HepG2 (cell line): ENCODE measurements around the gene POC1A. TPM values are rescaled to one million over a fixed set of nuclear protein-coding genes. Genes with fewer than 3 reads are reported as not detected.

Experiments used
- FOXA3 ChIP-seq: IDR thresholded peaks from 2 replicates; pipeline ENCODE4 v1.6.1; 2016; ENCODE audit warnings: missing genetic modification reagents, missing compliant biosample characterization
- KMT2B ChIP-seq: IDR thresholded peaks from 2 replicates; pipeline ENCODE4 v1.6.1; 2016; ENCODE audit warnings: missing genetic modification reagents, missing compliant biosample characterization
- MAZ ChIP-seq, 2 experiments: sonication (generic) in 1 of 2; formaldehyde crosslinking in 1 of 2; IDR thresholded peaks; 2 replicates each; pipeline versions ENCODE4 v1.5.0 to v1.6.1; 2012 to 2020; ENCODE audit warnings: low read depth in 2 of 2, mild to moderate bottlenecking in 2 of 2, borderline replicate concordance in 1 of 2, improper control_type of control experiment in 1 of 2, low read length in 1 of 2, missing genetic modification reagents in 1 of 2, moderate library complexity in 1 of 2
- MIXL1 ChIP-seq: IDR thresholded peaks from 2 replicates; pipeline ENCODE4 v1.6.1; 2016
- NKX3-1 ChIP-seq: sonication (generic); formaldehyde crosslinking; IDR thresholded peaks from 2 replicates; pipeline ENCODE4 v1.5.0; 2020; ENCODE audit warnings: missing genetic modification reagents
- SAFB2 ChIP-seq: sonication (generic); formaldehyde crosslinking; IDR thresholded peaks from 2 replicates; pipeline ENCODE4 v1.5.1; 2020; ENCODE audit warnings: missing genetic modification reagents, low read depth, mild to moderate bottlenecking, borderline replicate concordance
- SIN3A ChIP-seq: IDR thresholded peaks from 2 replicates; pipeline ENCODE4 v1.6.1; 2011; ENCODE audit warnings: low read depth, mild to moderate bottlenecking, control low read depth, low read length, borderline replicate concordance
- SRY ChIP-seq: sonication (generic); formaldehyde crosslinking; IDR thresholded peaks from 2 replicates; pipeline ENCODE4 v1.8.0; 2022; ENCODE audit warnings: mild to moderate bottlenecking, missing genetic modification reagents
- WIZ ChIP-seq: sonication (generic); formaldehyde crosslinking; IDR thresholded peaks from 2 replicates; pipeline ENCODE4 v1.5.1; 2020; ENCODE audit warnings: mild to moderate bottlenecking, missing genetic modification reagents
- ZBTB7A ChIP-seq: sonication (generic); formaldehyde crosslinking; IDR thresholded peaks from 2 replicates; pipeline ENCODE4 v1.8.0; 2022; ENCODE audit warnings: mild to moderate bottlenecking, missing genetic modification reagents
- ZFP36L1 ChIP-seq: sonication (generic); formaldehyde crosslinking; IDR thresholded peaks from 2 replicates; pipeline ENCODE4 v1.8.0; 2022; ENCODE audit warnings: mild to moderate bottlenecking, missing genetic modification reagents, moderate library complexity
- ZNF337 ChIP-seq: sonication (generic); formaldehyde crosslinking; IDR thresholded peaks from 2 replicates; pipeline ENCODE4 v1.5.1; 2020; ENCODE audit warnings: missing genetic modification reagents, low read depth, mild to moderate bottlenecking, borderline replicate concordance
- ZNF556 ChIP-seq: sonication (generic); formaldehyde crosslinking; IDR thresholded peaks from 2 replicates; pipeline ENCODE4 v1.4.0; 2020; ENCODE audit warnings: mild to moderate bottlenecking, missing genetic modification reagents, borderline replicate concordance
- polyA plus RNA-seq, 8 experiments: library from polyadenylated mRNA; depleted of rRNA in 3 of 8; stranded (reverse) in 7 of 8; unstranded in 1 of 8; fragments of >200 nt; fragmentation: Illumina TruSeq in 4 of 8; extraction: Trizol in 4 of 8; gene quantifications; 2 replicates each; pipeline versions ENCODE4 v1.2.1 to v1.2.3, GENCODE V29; 2011 to 2016; ENCODE audit warnings: low read depth in 4 of 8, missing spikeins in 1 of 8, mixed read lengths in 1 of 8; ENCODE audit not compliant: insufficient read depth in 1 of 8
- total RNA-seq, 5 experiments: library from RNA; depleted of rRNA; stranded (reverse); fragments of >200 nt; fragmentation: Illumina TruSeq; extraction: Trizol; gene quantifications; 2 replicates each; pipeline ENCODE4 v1.2.3, GENCODE V29; 2016; ENCODE audit warnings: low read depth in 1 of 5
- TF ChIP-seq, protein P1 (sequence below): sonication (generic); formaldehyde crosslinking; IDR thresholded peaks from 2 replicates; pipeline ENCODE4 v1.4.0; 2020; ENCODE audit warnings: missing genetic modification reagents; ENCODE audit errors: not compliant biosample characterization
- TF ChIP-seq, protein P2 (sequence below): sonication (generic); formaldehyde crosslinking; IDR thresholded peaks from 2 replicates; pipeline ENCODE4 v1.9.0; 2022; ENCODE audit warnings: low read depth, missing genetic modification reagents
- TF ChIP-seq, protein P3 (sequence below): IDR thresholded peaks from 2 replicates; pipeline ENCODE4 v1.6.1; 2016; ENCODE audit warnings: missing genetic modification reagents, missing compliant biosample characterization
- TF ChIP-seq, protein P4 (sequence below): fragments of 450-650 bp; IDR thresholded peaks from 2 replicates; pipeline ENCODE4 v1.6.1; 2016

POC1A gene
- total and polyA plus RNA-seq, 2 of the 13 experiments (the other 11 are each of a cell fraction or from before 2014, with no cell fraction given), result 14.6 to 20.0 TPM

DNA sequence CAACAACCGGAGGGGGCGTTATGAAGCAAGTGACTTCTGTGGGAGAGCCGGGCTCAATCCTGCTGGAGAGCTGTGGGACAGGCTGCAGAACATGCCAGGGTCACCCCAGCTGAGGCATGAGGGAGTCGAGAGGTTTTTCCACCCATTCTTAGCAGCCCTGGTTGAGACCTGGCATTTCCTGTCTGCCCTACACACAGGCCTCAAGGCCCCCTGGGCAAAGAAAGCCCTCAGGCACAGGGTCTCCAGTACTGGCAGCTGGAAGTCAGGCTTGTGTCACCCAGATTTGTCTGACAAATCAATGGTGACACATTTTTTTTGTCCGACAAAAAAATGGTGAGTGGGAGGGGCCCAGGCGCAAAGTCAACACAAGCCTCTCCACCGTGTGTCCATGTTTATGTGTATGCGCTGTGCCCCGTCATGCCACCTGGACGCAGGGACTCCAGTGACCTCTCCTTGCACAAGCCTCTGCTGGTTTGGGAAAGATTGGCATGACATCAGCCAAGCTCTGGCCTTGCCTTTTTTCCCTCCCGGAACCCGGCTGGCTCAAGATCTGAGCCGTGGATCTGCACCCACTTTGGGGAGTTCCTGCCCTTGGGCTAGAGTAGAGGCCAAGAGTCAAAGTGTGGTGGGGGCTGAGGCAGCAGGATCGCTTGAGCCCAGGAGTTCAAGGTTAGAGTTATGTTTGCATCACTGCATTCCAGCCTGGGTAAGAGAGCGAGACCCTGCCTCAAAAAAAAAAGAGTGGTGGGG, 22.9 kb upstream of the POC1A start (continued):
- peak; percentile 90; the same call in 1 of the 2 replicates for TF ChIP-seq WIZ
- peak; percentile 54; the same call in 1 of the 2 replicates for TF ChIP-seq MAZ (IDR thresholded peaks at IDR 0.05; ENCODE audit: borderline replicate concordance, low read depth, low read length)
- no peak; the same call in none of the 2 replicates for TF ChIP-seq MAZ (CRISPR knock-in tag; IDR thresholded peaks at IDR 0.05; ENCODE audit: low read depth)
- TF ChIP-seq, protein P1, sequence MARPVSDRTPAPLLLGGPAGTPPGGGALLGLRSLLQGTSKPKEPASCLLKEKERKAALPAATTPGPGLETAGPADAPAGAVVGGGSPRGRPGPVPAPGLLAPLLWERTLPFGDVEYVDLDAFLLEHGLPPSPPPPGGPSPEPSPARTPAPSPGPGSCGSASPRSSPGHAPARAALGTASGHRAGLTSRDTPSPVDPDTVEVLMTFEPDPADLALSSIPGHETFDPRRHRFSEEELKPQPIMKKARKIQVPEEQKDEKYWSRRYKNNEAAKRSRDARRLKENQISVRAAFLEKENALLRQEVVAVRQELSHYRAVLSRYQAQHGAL (CRISPR knock-in tag), result no peak
- TF ChIP-seq SIN3A, result peak; percentile 10; the same call in 1 of the 2 replicates
- TF ChIP-seq, protein P2, sequence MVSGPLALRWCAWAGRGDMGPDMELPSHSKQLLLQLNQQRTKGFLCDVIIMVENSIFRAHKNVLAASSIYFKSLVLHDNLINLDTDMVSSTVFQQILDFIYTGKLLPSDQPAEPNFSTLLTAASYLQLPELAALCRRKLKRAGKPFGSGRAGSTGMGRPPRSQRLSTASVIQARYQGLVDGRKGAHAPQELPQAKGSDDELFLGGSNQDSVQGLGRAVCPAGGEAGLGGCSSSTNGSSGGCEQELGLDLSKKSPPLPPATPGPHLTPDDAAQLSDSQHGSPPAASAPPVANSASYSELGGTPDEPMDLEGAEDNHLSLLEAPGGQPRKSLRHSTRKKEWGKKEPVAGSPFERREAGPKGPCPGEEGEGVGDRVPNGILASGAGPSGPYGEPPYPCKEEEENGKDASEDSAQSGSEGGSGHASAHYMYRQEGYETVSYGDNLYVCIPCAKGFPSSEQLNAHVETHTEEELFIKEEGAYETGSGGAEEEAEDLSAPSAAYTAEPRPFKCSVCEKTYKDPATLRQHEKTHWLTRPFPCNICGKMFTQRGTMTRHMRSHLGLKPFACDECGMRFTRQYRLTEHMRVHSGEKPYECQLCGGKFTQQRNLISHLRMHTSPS (CRISPR knock-in tag), result peak; percentile 96
- TF ChIP-seq, protein P3, sequence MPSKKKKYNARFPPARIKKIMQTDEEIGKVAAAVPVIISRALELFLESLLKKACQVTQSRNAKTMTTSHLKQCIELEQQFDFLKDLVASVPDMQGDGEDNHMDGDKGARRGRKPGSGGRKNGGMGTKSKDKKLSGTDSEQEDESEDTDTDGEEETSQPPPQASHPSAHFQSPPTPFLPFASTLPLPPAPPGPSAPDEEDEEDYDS (CRISPR knock-in tag), result 0 out of 2 replicates have a peak, but pooled peaks have one; percentile 33
- TF ChIP-seq NKX3-1 (CRISPR knock-in tag), result 0 out of 2 replicates have a peak, but pooled peaks have one; percentile 28
- TF ChIP-seq ZNF556 (CRISPR knock-in tag), result peak; percentile 76; the same call in 1 of the 2 replicates
- TF ChIP-seq, protein P4, sequence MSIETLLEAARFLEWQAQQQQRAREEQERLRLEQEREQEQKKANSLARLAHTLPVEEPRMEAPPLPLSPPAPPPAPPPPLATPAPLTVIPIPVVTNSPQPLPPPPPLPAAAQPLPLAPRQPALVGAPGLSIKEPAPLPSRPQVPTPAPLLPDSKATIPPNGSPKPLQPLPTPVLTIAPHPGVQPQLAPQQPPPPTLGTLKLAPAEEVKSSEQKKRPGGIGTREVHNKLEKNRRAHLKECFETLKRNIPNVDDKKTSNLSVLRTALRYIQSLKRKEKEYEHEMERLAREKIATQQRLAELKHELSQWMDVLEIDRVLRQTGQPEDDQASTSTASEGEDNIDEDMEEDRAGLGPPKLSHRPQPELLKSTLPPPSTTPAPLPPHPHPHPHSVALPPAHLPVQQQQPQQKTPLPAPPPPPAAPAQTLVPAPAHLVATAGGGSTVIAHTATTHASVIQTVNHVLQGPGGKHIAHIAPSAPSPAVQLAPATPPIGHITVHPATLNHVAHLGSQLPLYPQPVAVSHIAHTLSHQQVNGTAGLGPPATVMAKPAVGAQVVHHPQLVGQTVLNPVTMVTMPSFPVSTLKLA, result peak; percentile 76
- no peak for TF ChIP-seq ZFP36L1 (CRISPR knock-in tag)
- TF ChIP-seq ZBTB7A (CRISPR knock-in tag), result peak; percentile 98
- TF ChIP-seq ZNF337 (CRISPR knock-in tag), result no peak; the same call in 1 of the 2 replicates
- TF ChIP-seq MIXL1 (CRISPR knock-in tag), result peak; percentile 45; the same call in 1 of the 2 replicates
- no peak for TF ChIP-seq SRY (CRISPR knock-in tag)
- no peak for TF ChIP-seq SAFB2 (CRISPR knock-in tag)
- TF ChIP-seq KMT2B, result no peak
- TF ChIP-seq FOXA3 (CRISPR knock-in tag), result peak; percentile 79
